ENCODE data around the gene MED4. TPM values are rescaled to one million over a fixed set of nuclear protein-coding genes. Genes with fewer than 3 reads are reported as not detected.
A peak's percentile ranks its signal among the peaks of the same experiment; 100 is the strongest.

The MED4 gene
- total RNA-seq, 2 experiments from 2014 or later: 48.9 to 56.1 TPM

DNA sequence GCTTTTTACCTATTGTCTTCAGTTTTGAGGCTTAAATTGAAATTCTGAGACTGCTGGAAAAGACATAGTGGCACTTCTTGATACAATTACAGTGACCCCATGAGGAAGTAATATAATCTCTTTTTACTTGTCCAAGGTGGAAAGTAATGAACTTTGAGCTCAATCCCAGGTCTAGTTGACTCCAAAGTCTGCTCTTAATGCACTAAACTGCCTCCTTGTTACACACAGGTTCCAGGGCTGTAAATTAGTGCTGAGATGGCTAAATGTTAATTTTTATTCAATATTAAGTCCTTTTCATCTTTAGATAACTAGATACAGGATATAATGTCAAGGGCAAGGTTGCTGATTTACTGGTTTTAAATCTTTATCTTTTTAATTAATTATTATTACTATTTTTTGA is 54.9 kb downstream of the MED4 start:
- ChIA-PET CTCF (interaction anchor here (0.8 kb wide), 1 partner anchor 55 kb away, joined by 3 read pairs; the partner anchor contains the start of gene MED4), POLR2A (interaction anchor here (3.0 kb wide), 1 partner anchor 39 kb away, joined by 12 read pairs; the partner anchor contains the start of gene SUCLA2)
- no peaks in the 10 kb centered on the region for H3K27me3 ChIP-seq (ENCODE audit: control insufficient read depth in 1 of 2, insufficient read depth in 2 of 2, low read length in 2 of 2)
- DNase-seq (no peak), ATAC-seq (ENCODE audit: poor library complexity) (no peak)
- no peaks in the 10 kb centered on the region for H3K9me3 Mint-ChIP-seq
- peaks cover 27% of the 10 kb centered on the region for H3K4me1 ChIP-seq (ENCODE audit: insufficient read depth, low read length)
- H3K27me3 Mint-ChIP-seq: no peaks in the 10 kb centered on the region
- no peaks in the 10 kb centered on the region for H3K9me3 ChIP-seq (ENCODE audit: control insufficient read depth in 1 of 2, insufficient read depth in 1 of 2, low read length in 2 of 2)
- peaks cover 52% of the 10 kb centered on the region for H3K36me3 Mint-ChIP-seq (ENCODE audit: low read depth)
- no peak overlapping the region for H3K27ac Mint-ChIP-seq
- peaks cover 47% of the 10 kb centered on the region for H3K4me1 Mint-ChIP-seq (ENCODE audit: low read depth)
- H3K36me3 ChIP-seq (ENCODE audit: insufficient read depth, low read length): peaks cover 13% of the 10 kb centered on the region
- no peak overlapping the region for H3K27ac ChIP-seq (ENCODE audit: low read depth in 1 of 2, low read length in 2 of 2)
- H3K4me3 ChIP-seq (ENCODE audit: low read length): no peak overlapping the region
- intact Hi-C loops (cut with DNase I, micrococcal nuclease): loop anchor here in 1 of 2 experiments (5.0 kb wide), 1 partner anchor 1407 kb away; no protein-coding TSS in a partner anchor
- peak overlapping the region; percentile 65 for H3K4me3 Mint-ChIP-seq
- TF ChIP-seq, protein P1, sequence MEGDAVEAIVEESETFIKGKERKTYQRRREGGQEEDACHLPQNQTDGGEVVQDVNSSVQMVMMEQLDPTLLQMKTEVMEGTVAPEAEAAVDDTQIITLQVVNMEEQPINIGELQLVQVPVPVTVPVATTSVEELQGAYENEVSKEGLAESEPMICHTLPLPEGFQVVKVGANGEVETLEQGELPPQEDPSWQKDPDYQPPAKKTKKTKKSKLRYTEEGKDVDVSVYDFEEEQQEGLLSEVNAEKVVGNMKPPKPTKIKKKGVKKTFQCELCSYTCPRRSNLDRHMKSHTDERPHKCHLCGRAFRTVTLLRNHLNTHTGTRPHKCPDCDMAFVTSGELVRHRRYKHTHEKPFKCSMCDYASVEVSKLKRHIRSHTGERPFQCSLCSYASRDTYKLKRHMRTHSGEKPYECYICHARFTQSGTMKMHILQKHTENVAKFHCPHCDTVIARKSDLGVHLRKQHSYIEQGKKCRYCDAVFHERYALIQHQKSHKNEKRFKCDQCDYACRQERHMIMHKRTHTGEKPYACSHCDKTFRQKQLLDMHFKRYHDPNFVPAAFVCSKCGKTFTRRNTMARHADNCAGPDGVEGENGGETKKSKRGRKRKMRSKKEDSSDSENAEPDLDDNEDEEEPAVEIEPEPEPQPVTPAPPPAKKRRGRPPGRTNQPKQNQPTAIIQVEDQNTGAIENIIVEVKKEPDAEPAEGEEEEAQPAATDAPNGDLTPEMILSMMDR (IDR thresholded peaks at IDR 0.05): no peak

DNA sequence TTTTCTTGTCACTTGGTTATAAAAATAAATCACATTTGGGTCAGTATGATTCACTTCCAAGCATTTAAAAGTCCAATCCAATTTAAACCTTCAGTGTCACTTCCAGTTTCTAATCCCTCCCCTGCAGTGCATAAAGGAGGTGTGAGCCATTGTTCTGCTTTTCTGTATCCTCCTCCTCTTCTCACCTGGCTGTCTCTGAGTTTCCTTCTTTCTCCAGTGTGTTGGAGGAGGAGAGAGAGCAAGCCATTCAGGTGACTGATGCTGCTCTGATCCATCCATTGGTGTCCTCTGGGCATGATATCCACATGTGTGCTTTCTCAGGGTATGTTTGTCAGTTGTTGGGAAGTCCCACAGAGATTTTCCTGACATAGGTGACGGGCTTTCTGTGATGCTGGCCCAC is 56.1 kb downstream of the MED4 start:
- peak overlapping the region; percentile 68 for H3K4me3 ChIP-seq (ENCODE audit: low read length)
- H3K9me3 ChIP-seq (ENCODE audit: control insufficient read depth in 1 of 2, insufficient read depth in 1 of 2, low read length in 2 of 2): no peaks in the 10 kb centered on the region
- Mint-ChIP-seq H3K27ac (peak overlapping the region; percentile 97), H3K27me3 (no peaks in the 10 kb centered on the region), H3K4me3 (peak overlapping the region; percentile 94), H3K4me1 (ENCODE audit: low read depth) (peaks cover 46% of the 10 kb centered on the region), H3K36me3 (ENCODE audit: low read depth) (peaks cover 57% of the 10 kb centered on the region), H3K9me3 (no peaks in the 10 kb centered on the region)
- CTCF ChIA-PET: interaction anchor here (1.0 to 3.8 kb wide), 7 partner anchors 9 to 1209 kb away, joined by 3 to 48 read pairs (median 5); partner anchors contain the start of genes CDADC1 and MED4
- POLR2A ChIA-PET: interaction anchor here (0.6 to 3.0 kb wide), 11 partner anchors 9 to 1405 kb away, joined by 3 to 40 read pairs (median 9); partner anchors contain the start of genes CAB39L, FNDC3A, MED4 and RB1
- no peak for ATAC-seq (ENCODE audit: poor library complexity)
- H3K27ac ChIP-seq (ENCODE audit: low read depth in 1 of 2, low read length in 2 of 2): peak overlapping the region; percentile 79 to 98
- DNase-seq: peak in 3 of 14 experiments; percentile 12 to 14 (median 13)
- intact Hi-C loops (cut with DNase I, micrococcal nuclease): loop anchor here (1.0 to 10.0 kb wide), 4 partner anchors 57 to 1746 kb away; partner anchors contain the start of genes MED4 (in 2 of the 2) and RB1 (in 1 of the 2)
- TF ChIP-seq, protein P1 (IDR thresholded peaks at IDR 0.05): no peak
- H3K36me3 ChIP-seq (ENCODE audit: insufficient read depth, low read length): peaks cover 13% of the 10 kb centered on the region
- H3K4me1 ChIP-seq (ENCODE audit: insufficient read depth, low read length): peaks cover 24% of the 10 kb centered on the region
- H3K27me3 ChIP-seq (ENCODE audit: control insufficient read depth in 1 of 2, insufficient read depth in 2 of 2, low read length in 2 of 2): no peaks in the 10 kb centered on the region

DNA sequence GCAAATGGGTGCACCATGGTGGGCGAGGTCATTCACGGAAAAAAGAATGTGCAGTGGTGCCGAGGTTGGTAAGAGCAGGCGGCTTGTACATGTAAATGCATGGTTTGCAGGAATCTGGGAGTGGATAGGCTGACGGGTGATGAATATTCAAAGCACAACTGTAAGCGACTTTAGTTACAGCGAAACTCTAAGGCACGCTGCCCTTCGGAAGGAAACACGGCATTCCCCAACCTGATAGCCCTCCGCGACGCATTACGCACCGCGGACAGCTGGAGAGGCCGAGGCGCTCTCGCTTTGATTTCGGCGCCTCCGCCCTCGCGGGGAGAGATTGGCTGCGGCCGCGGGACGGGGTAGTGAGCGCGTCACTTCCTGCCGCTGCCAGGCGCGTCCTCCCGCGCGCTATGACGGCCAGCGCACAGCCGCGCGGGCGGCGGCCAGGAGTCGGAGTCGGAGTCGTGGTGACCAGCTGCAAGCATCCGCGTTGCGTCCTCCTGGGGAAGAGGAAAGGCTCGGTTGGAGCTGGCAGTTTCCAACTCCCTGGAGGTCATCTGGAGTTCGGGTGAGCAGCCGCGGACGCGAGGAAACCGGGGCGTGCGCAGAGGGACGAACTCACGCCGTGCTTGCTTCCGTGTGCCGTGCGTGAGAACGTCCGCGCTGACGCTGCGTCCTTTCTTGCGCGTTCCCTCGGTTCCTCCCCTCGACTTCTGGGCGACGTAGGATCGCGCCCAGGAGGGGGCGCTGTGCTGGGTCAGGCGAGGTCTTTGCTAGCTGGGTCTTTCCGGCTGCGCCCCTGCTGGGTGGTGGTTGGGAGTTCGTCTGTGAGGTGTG is 57.3 kb downstream of the MED4 start, which contains the start of gene NUDT15:
TSS of gene NUDT15 (plus strand) at position 381 of the 828 bp plus-strand sequence. CDS start at position 402, 21 bp downstream.
- ChIA-PET POLR2A (interaction anchor here (0.5 to 3.0 kb wide), 36 partner anchors 10 to 1755 kb away, joined by 3 to 40 read pairs (median 3); partner anchors contain the start of genes CDADC1, EBPL, FNDC3A and ITM2B), CTCF (interaction anchor here (0.6 to 3.8 kb wide), 28 partner anchors 9 to 1407 kb away, joined by 3 to 48 read pairs (median 4); partner anchors contain the start of genes CDADC1, MED4, SETDB2 and SUCLA2)
- peak within 1 kb of the TSS; percentile 79 to 98 for H3K27ac ChIP-seq (ENCODE audit: low read depth in 1 of 2, low read length in 2 of 2)
- DNase-seq (peak; percentile 90 to 99 (median 96)), ATAC-seq (ENCODE audit: poor library complexity) (peak; percentile 90)
- H3K4me3 ChIP-seq (ENCODE audit: low read length): peak within 1 kb of the TSS; percentile 68
- Mint-ChIP-seq H3K4me1 (ENCODE audit: low read depth) (peaks cover 42% of the 10 kb centered on the region), H3K36me3 (ENCODE audit: low read depth) (peaks cover 49% of the 10 kb centered on the region), H3K4me3 (peak within 1 kb of the TSS; percentile 94), H3K9me3 (no peaks in the 10 kb centered on the region), H3K27ac (peak within 1 kb of the TSS; percentile 97), H3K27me3 (no peaks in the 10 kb centered on the region)
- peaks cover 18% of the 10 kb centered on the region for H3K4me1 ChIP-seq (ENCODE audit: insufficient read depth, low read length)
- H3K36me3 ChIP-seq (ENCODE audit: insufficient read depth, low read length): peaks cover 13% of the 10 kb centered on the region
- intact Hi-C loops (cut with DNase I, micrococcal nuclease): loop anchor here (1.0 to 10.0 kb wide), 6 partner anchors 36 to 1747 kb away; partner anchors contain the start of genes MED4 (in 2 of the 2), SUCLA2 (in 2 of the 2) and RB1 (in 1 of the 2)
- H3K27me3 ChIP-seq (ENCODE audit: control insufficient read depth in 1 of 2, insufficient read depth in 2 of 2, low read length in 2 of 2): no peaks in the 10 kb centered on the region
- TF ChIP-seq, protein P1 (IDR thresholded peaks at IDR 0.05): peak; percentile 100
- H3K9me3 ChIP-seq (ENCODE audit: control insufficient read depth in 1 of 2, insufficient read depth in 1 of 2, low read length in 2 of 2): no peaks in the 10 kb centered on the region
